Activated T-helper 1 cell treated with anti-CD3 and anti-CD28 coated beads, Interleukin-2, amount 50 U/mL, for 16 hours (primary cell): ENCODE results near the gene OR7G1.
A peak's percentile ranks its signal among the peaks of the same experiment; 100 is the strongest.

Source experiments
- DNase-seq, 2 donors: peaks; one replicate each; pipeline ENCODE4 v3.0.0-alpha.2; 2020; ENCODE audit warnings: low read depth in 1 of 2, low spot score in 1 of 2

The OR7G1 gene

GRCh38 chr19:9115307-9115813 lies at the start of gene OR7G1:
TSS of gene OR7G1 (minus strand) at chr19:9115763. CDS start at chr19:9115763, 0 bp downstream.
- no peak for DNase-seq

- no peak for DNase-seq
Observed at GRCh38 chr19:9165261-9165660, 49.7 kb upstream of the OR7G1 start.

GRCh38 chr19:9161427-9161826 lies 45.9 kb upstream of the OR7G1 start:
- no peak for DNase-seq

- DNase-seq: no peak
Observed at GRCh38 chr19:9159891-9160290, 44.3 kb upstream of the OR7G1 start.

- no peak for DNase-seq
Observed at GRCh38 chr19:9156304-9156703, 40.7 kb upstream of the OR7G1 start.

- DNase-seq: no peak
Observed at GRCh38 chr19:9155591-9155990, 40.0 kb upstream of the OR7G1 start.

- no peak for DNase-seq
Observed at GRCh38 chr19:9151367-9151766, 35.8 kb upstream of the OR7G1 start.

- no peak for DNase-seq
Observed at GRCh38 chr19:9150650-9151049, 35.1 kb upstream of the OR7G1 start.

GRCh38 chr19:9149997-9150396 lies 34.4 kb upstream of the OR7G1 start:
- DNase-seq: no peak

- DNase-seq: no peak
Observed at GRCh38 chr19:9148697-9149096, 33.1 kb upstream of the OR7G1 start.

GRCh38 chr19:9146882-9147281 lies 31.3 kb upstream of the OR7G1 start:
- DNase-seq: no peak

GRCh38 chr19:9144920-9145319 lies 29.4 kb upstream of the OR7G1 start:
- no peak for DNase-seq

- DNase-seq: peak; percentile 72 to 78
Observed at GRCh38 chr19:9140159-9140874, 24.8 kb upstream of the OR7G1 start, which contains the start of gene ZNF317. TSS of gene ZNF317 (plus strand) at chr19:9140397. CDS start at chr19:9156017, 15,620 bp downstream.

- no peak for DNase-seq
Observed at GRCh38 chr19:9139609-9140158, 24.1 kb upstream of the OR7G1 start.

GRCh38 chr19:9132422-9132821 lies 16.9 kb upstream of the OR7G1 start:
- no peak for DNase-seq

GRCh38 chr19:9130965-9131364 lies 15.4 kb upstream of the OR7G1 start:
- no peak for DNase-seq

GRCh38 chr19:9128171-9128570 lies 12.6 kb upstream of the OR7G1 start:
- DNase-seq: no peak

GRCh38 chr19:9126900-9127405 lies 11.4 kb upstream of the OR7G1 start, which contains the start of gene OR7G3:
TSS of gene OR7G3 (minus strand) at chr19:9126950. CDS start at chr19:9126950, 0 bp downstream.
- no peak for DNase-seq

- no peak for DNase-seq
Observed at GRCh38 chr19:9116547-9116946, 984 bp upstream of the OR7G1 start.

- no peak for DNase-seq
Observed at GRCh38 chr19:9109959-9110358, 5.6 kb downstream of the OR7G1 start.

GRCh38 chr19:9107375-9107774 lies 8.2 kb downstream of the OR7G1 start, which contains the start of gene OR7G2:
TSS of gene OR7G2 (minus strand) at chr19:9107475. CDS start at chr19:9103243, 4,232 bp downstream.
- no peak for DNase-seq

GRCh38 chr19:9086761-9087160 lies 28.8 kb downstream of the OR7G1 start, which contains the start of gene OR1M1:
TSS of gene OR1M1 (plus strand) at chr19:9087061. CDS start at chr19:9093245, 6,184 bp downstream.
- DNase-seq: no peak
